CD1c-positive myeloid dendritic cell (primary cell): Measurements from ENCODE around the gene ATF7IP2.
"Not testable (repeated sequence)": the region's sequence is repeated elsewhere in the genome, so short reads cannot be mapped to it uniquely, and the experiment has no call there.

Experiments
- DNase-seq: peaks from one replicate; pipeline ENCODE4 v3.0.0-alpha.2; 2016; ENCODE audit errors: extremely low spot score

The ATF7IP2 gene

GRCh38 chr16:10385725-10386516 lies at the start of gene ATF7IP2:
ATF7IP2 (plus strand) TSS chr16:10386061; CDS start chr16:10430621, 44,560 bp downstream.
- peak; percentile 88 for DNase-seq

- no peak for DNase-seq
Observed at GRCh38 chr16:10338426-10338825, 47.4 kb upstream of the ATF7IP2 start.

- DNase-seq = peak; percentile 51
Observed at GRCh38 chr16:10339777-10340732, 45.8 kb upstream of the ATF7IP2 start.

- no peak for DNase-seq
Observed at GRCh38 chr16:10343124-10343760, 42.6 kb upstream of the ATF7IP2 start.

- not testable (repeated sequence) for DNase-seq
Observed at GRCh38 chr16:10344699-10345098, 41.2 kb upstream of the ATF7IP2 start.

GRCh38 chr16:10345629-10346028 lies 40.2 kb upstream of the ATF7IP2 start:
- DNase-seq = no peak

- no peak for DNase-seq
Observed at GRCh38 chr16:10349851-10350250, 36.0 kb upstream of the ATF7IP2 start.

- no peak for DNase-seq
Observed at GRCh38 chr16:10352262-10352661, 33.6 kb upstream of the ATF7IP2 start.

- DNase-seq = no peak
Observed at GRCh38 chr16:10355589-10355988, 30.3 kb upstream of the ATF7IP2 start.

- DNase-seq = no peak
Observed at GRCh38 chr16:10356870-10357842, 28.7 kb upstream of the ATF7IP2 start.

- not testable (repeated sequence) for DNase-seq
Observed at GRCh38 chr16:10361747-10362076, 24.1 kb upstream of the ATF7IP2 start.

- peak; percentile 23 for DNase-seq
Observed at GRCh38 chr16:10362077-10362863, 23.6 kb upstream of the ATF7IP2 start.

- not testable (repeated sequence) for DNase-seq
Observed at GRCh38 chr16:10362864-10363197, 23.0 kb upstream of the ATF7IP2 start.

- not testable (repeated sequence) for DNase-seq
Observed at GRCh38 chr16:10366619-10367018, 19.2 kb upstream of the ATF7IP2 start.

GRCh38 chr16:10367616-10368188 lies 18.2 kb upstream of the ATF7IP2 start:
- no peak for DNase-seq

GRCh38 chr16:10368969-10369551 lies 16.8 kb upstream of the ATF7IP2 start:
- DNase-seq = no peak

GRCh38 chr16:10370096-10370726 lies 15.7 kb upstream of the ATF7IP2 start:
- DNase-seq = no peak

- no peak for DNase-seq
Observed at GRCh38 chr16:10371592-10371991, 14.3 kb upstream of the ATF7IP2 start.

GRCh38 chr16:10373556-10373955 lies 12.3 kb upstream of the ATF7IP2 start:
- DNase-seq = no peak
